Hematopoietic multipotent progenitor cell treated with erythropoietin and hydrocortisone succinate and interleukin-3 and kit ligand, for 6 days (in vitro differentiated cells): ENCODE data around the gene DOK6.
"Not testable (repeated sequence)": the region's sequence is repeated elsewhere in the genome, so short reads cannot be mapped to it uniquely, and the experiment has no call there.

Experiments used
- DNase-seq: peaks from one replicate; pipeline ENCODE4 v3.0.0-alpha.2; 2015

Gene DOK6

DNA sequence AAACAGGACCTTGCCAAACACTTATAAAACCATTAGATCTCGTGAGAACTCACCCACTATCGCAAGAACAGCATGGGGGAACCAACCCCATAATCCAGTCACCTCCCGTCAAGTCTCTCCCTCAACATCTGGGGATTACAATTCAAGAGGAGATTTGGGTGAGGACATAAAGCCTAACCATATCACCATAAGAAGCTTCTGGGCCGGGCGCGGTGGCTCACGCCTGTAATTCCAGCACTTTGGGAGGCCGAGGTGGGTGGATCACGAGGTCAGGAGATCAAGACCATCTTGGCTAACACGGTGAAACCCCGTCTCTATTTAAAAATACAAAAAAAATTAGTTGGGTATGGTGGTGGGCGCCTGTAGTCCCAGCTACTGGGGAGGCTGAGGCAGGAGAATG, 434.3 kb downstream of the DOK6 start:
- not testable (repeated sequence) for DNase-seq

DNA sequence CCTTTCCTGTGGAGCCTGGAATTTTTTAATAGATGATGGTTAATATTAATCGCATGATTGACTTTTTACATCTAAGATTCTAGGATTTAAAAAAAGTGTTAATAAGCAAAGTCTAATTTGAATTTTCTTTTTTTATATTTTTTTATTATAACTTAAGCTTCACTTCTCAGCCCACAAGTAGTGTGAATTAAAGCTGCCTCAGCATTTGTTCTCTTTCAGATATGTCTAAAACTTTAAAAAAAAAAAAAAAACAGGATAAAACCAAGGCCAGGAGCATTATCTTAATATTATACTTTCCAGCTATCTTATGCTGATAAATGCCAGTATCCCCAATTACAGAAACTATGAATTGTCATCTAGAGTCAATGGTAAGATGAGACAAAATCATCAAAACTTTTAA, 437.3 kb downstream of the DOK6 start:
- no peak for DNase-seq

DNA sequence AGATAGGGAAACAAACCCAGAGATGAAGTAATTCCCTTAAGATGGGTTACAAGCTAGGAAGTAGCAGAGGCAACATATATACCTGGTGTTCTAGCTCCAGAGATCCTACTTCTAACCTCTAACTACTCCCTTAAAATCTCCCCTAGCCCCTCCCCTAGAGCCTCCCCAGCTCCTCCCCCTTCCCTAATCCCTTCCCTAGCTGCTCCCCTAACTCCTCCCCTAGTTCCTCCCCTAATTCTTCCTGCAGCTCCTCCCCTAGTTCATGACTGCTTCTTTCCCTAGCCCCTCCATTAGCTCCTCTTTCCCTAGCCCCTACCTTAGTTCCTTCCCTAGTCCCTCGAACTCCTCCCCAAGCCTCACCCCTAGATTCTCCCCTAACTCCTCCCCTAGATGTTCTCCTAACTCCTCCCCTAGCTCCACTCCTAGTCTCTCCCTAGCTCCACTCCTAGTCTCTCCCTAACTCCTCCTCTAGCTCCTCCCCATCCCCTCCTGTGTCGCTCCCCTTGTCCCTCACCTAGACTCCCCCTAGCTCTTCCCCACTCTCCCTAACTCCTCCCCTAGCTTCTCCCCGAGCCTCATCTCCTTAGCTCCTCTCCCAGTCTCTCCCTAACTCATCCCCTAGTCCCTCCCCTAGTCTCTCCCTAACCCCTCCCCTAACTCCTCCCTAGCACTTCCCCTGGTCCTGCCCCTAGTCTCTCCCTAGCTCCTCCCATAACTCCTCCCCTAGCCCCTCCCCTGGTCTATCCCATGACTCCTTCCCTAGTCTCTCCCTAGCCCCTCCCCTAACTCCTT, 438.1 kb downstream of the DOK6 start:
- peak; percentile 41 for DNase-seq

DNA sequence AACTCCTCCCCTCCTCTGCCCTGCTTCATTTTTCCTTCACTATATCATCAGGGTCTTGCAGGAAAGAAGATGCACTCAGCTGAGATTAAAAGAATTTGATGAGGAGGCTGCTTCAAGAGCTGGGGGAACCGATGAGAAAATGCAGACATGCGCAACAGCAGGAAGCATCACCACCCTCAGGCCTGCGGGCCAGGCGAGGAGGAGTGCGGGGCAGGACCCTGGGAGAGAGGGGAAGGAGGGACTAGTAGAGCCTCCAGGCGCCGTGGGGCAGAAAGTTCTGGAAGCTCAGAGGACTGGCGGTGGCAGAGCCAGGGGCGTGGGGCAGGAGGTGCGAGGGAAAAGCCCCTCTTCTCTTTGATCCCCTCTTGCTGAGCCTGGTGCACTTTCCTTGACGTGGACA, 438.8 kb downstream of the DOK6 start:
- no peak for DNase-seq

DNA sequence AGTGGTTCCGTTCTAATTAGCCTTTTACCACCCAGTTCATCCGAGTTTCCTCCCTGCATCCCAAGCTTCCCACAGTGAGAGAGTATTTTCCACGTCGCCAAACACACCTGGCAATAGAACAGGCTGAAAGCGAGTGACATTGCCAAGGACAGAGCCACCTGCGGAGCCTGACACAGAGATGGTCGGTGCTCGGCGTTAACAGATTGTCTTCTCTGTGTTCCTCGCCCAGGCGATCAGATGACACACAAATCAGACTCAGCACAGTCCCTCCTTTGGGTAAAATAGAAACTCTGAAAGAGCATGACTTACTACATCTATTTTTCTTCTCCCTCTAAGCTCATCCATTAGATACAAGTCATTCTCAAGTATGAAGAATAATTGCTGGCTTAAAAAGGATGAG, 439.3 kb downstream of the DOK6 start:
- no peak for DNase-seq

DNA sequence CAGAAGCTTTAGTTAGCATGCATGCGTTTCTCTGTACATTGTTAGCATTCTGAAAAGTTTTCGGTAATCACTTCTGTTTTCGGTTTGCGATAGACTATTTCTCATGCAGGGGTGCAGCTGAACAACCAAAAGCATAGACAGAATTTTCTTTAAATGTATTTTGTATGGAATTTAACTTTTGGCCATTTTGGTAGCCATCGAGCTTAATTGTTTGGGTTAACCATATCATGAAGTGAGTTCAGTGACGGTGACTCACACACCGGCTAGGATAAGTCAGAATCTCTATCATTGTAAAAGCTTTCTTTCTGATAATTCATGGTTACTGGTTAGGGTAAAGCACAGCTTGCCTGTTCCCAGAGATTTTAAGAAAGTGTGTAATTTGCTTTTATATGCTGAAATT, 439.8 kb downstream of the DOK6 start:
- no peak for DNase-seq

DNA sequence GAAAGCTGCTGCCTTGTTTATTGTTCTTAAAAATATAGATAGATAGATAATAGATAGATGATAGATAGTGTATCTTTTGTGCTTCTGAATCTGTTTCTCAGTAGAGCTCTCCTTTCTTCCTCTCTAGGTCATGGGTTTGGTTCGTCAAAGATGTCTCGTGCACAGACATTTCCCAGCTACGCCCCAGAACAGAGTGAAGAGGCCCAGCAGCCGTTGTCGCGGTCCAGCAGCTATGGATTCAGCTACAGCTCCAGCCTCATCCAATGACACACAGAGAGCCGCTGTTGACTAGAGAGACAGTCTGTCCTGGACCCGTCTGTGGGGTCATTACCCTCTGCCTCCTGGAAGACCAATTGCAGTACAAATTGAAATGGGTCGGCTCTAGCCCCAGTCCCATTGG, 440.4 kb downstream of the DOK6 start:
- no peak for DNase-seq

DNA sequence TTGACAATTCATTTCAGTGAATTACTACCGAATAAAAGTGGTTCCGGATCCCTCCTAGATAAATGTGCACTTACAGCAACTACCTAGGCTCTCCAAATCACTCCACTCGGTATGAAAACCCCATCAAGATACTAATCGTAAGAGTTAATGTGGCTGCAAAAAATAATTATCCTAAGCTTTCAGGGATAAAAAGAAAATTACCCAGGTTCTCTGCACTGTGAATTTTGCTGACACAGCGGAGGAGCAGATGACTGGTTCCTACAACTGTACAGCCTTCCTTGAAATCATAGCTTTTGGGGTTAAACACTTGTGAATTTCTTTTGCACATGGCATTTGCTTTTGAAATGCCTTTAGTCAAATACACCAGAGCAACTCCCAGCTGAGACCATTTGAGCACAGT, 442.3 kb downstream of the DOK6 start:
- DNase-seq = no peak

DNA sequence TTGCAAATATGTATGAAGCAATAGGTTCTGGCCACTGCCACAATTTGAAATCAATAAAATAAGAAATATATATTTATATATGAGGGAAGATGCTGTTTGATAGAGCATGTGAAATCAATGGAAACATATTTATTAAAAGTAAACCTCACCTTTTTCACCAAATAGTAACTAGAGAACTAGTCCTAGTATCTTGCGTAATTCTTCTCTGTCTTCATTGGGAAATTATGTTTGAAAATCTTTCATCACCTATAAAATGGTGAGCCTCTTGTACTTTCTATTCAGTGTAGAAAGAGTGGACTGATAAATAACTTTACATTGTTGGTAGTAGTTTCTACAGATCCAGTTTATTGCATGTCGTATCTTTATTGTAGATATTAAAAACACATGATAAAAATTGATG, 444.0 kb downstream of the DOK6 start:
- no peak for DNase-seq

DNA sequence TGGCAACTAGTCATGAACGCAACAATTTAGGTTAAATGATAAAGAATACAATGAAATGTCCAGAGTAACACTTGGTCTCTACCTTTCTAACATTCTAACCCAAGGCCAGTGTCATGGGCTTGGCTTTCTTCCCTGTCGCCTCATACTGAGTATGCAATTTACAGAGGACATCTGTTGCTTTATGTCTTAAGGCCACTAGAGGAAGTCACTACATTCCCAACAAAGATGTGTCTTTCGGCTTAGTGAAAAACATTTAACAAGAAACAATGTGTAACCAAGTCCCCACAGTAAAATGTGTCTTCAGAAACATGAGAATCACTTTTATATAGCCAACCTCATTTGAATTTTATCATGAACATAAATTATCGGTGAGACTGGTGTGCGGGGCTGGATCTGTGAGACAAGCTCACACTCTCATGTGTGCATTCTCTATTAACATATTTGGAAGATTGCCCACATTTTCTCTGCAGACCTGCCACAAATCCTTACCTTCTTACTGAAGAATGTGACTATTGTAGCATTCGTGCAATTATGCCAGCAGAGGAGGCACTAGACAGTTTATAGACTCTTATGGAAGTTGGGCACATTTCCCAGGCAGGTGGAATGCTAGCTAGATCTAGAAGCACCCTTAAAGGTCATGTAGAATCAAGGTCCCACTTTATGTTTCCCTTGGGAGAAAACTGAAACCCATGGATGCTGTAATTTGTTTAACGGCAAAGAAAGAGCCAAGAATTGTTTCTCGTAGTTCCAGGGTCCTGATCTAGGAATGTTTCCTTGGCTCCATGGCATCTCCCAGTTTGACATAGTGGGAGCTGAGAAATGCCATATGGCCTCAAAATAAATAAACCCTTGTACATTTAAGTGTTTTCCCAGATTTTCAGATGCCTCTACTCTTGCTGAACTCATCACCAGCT, 445.2 kb downstream of the DOK6 start:
- no peak for DNase-seq

DNA sequence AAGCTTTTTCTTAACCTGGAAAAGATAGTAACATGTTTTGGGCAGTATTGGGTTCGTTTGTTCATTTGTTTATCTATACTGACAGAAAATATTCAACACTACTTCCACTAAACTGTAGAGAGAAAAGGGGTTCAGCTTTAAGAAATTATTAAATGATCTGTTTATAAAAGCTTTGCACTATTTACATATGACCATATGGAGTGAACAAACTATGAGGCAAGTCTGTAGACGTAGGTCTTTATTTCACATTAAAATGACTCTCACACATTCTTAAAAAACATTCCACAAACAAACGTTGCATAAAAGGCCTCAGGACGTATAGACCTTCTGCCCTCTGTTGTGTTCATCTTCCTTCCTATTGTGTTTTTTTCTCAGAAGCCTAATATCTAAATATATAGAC, 452.4 kb downstream of the DOK6 start:
- DNase-seq = no peak

DNA sequence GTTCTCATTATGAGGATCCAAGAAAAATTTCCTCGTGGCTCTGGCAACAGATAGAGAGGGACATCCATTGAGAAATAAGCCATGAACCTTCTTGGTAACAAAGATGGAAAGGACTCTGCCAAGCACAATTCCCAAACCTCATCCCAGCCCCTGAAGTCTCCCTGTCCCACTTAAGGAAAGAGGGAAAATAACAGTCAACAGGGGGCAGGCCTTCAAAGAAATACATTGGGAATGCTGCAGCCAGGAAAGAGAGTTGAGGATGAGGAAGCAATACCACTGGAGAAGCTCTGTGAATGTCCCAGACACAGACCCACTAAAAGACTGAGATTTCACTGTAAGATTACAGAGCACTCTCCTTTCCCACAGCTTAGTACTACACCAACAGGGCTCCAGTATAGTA, 453.8 kb downstream of the DOK6 start:
- DNase-seq = no peak

DNA sequence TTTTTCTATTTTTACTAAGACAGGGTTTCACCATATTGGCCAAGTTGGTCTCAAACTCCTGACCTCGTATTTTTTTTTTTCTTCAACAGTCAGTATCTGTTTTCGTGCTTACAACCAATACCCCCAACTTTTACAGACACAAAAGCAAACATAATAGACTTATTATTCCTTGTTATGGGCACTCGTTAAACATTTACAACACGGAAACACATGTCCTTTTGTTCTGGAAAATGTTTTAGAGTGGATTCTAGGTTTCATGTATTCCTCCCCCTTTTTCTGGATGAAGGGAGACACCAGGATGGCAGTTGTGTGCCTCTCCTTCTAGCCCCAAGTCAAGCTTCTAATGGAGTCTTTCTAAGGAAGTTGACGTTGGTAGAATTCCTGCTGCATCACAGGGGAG, 458.2 kb downstream of the DOK6 start:
- no peak for DNase-seq

DNA sequence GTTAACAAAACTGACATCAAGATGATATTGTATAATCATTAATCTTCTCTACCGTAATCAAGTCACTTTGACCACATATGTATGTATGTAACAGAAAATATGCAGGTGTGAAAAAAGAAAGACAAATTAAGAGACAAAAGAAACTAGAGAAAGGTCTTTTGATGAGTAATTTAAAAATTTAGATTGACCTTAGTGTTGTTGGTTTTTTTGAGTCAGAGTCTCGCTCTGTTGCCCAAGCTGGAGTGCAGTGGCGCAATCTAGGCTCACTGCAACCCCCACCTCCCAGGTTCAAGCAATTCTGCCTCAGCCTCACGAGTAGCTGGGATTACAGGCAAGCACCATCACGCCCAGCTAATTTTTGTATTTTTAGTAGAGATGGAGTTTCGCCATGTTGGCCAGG, 464.1 kb downstream of the DOK6 start:
- DNase-seq = not testable (repeated sequence)

DNA sequence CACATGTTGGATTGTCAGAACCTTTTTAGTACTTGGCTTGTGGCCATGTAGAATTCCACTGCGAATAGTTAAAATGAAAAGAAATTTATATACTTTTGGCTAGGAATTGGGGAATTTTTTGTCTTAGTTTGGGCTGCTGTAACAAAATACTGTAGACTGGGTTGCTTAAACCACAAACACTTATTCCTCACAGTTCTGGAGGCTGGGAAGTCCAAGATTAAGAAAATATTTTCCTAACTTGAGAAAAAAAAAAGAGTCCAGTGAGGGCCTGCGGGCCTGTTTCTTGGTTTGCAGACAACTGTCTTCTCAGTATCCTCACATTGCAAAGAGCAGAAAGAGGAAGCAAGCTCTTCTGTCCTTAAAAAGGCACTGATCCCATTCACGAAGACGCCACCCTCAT, 465.1 kb downstream of the DOK6 start:
- no peak for DNase-seq

DNA sequence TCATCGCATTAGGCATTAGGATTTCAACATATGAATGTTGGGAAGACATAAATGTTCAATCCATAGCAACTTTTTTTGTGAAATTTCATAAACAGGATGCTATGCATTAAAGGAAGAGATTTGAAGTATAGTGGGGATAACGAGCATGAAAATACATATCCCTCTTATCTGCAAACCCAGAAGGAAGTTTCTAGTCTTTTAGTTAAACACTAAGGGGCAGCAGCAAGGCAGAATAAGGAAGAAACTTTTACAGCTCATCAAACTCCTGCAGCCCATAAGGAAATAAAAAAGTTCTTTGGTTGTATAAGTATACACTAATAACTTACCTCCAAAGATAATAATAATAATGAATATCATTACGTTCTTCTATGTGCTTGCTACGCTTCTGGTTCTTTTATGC, 465.5 kb downstream of the DOK6 start:
- DNase-seq = peak; percentile 9

DNA sequence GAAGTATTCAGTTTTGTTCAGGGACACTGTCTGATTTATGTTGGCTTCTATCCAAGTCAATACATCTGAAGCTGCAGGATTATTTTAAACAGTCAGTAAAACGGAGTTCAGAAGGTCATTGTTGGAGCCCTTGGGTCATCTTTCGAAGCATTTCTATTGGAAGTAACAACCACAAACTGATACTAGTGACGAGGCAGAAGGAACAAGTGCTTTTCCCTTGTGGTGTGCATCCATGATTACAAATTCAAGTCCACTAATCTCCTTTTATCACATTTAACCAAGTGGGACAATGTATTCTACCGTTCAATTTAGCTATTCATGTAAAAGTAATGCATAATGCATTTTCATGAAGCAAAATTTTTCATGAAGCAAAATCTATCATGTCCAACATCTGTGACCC, 470.0 kb downstream of the DOK6 start:
- DNase-seq = no peak

DNA sequence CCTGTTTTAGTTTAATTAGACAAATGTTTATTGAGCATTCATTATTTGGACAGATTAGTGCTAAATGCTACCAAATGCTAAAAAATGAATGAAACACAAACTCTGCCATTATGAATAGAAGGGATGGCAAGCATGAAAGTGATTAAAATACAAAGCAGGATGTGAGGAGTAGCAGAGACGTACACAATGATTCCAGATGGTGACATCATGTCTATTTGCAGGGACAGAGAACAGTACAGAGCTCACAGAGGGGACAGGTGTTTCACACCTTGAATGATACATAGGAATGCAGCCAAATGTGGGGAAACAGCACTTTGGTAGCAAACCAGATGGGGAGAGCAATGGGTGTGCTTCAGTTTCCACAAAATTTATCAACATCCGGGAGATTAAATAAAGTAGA, 470.7 kb downstream of the DOK6 start:
- no peak for DNase-seq

DNA sequence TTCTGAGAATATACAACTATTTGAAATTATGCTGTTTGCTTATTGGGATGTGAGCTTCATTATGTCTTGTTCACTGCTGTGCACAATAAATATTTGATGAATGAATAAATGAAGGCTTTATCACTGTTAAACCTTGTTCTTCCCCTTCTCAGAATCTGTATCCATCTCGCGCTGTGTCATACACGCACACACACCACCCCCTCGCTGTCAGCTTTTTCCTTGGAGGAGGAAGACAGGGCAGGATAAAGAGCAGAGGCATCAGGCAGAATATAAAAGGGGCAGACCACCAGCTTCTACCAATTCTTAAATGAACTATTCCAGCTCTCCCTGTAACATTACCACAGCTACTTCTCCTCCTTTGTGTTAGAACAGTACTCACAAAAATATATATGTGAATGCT, 472.0 kb downstream of the DOK6 start:
- no peak for DNase-seq

DNA sequence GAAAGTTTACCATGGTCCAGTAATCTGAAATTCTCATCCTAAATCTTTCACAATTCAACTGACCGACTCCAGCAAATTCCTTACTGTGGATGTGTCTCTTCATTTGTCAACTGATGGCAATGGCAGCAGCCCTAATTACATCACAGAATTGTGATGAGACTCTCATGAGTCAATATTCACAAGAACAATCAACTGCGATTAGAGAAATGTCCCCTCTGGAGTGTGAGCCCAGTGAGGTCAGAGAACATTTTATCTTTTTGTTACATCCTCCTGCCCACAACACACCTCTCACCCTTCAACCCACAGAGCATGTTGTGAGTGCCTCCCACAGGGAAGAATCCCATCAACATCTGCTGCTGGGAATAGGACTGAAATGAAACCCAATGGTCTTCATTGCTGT, 473.4 kb downstream of the DOK6 start:
- DNase-seq = no peak

DNA sequence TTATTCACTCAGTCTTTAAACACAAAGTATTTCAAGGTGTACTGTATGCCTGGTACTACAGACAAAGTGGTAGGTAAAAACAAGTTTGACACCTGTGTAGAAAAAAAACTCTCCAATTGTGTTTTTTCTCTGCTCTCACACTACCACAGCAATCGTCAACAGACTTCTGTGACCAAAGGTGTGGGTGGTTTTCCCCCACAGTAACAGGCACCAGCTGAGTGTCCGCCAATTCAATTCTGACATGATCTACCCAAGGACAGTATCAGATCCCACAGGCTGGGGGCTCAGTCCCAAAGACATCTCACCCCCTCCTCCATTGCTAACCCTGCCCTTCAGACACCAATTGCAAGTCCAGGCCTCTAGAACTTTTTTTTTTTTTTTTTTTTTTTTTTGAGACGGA, 475.8 kb downstream of the DOK6 start:
- no peak for DNase-seq

DNA sequence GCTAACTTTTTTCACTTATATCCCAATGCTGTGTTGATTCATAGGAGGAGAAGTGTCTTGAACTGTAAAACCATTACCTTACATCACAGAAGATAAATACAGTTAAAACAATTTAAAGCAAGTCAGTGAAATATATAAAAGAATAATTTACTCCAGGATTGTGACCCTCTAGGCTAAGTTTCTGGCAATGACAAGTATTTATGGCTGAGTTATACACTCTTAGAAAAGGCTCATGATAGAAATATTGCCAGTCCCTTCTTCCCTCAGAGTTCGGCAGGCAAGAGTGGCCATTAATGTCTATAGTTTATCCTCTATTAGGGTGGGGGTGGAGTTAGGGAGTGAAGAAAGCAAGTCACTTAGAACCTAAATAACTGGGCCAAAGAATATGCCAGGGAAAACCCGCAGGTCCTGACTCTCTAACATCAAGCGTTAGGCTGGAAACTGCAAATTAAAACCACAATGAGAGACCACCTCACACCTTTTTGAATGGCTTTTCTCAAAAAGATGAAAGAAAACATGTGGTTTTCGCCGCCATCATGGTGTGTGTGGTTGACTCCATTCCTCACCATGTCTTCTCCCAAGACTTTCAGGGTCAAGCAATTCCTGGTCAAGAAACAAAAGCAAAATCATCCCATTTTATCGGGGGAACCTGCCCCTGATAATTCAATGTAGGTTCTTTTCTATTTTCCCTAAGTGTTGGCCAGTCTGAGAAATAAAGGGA, 477.7 kb downstream of the DOK6 start:
- DNase-seq = no peak

DNA sequence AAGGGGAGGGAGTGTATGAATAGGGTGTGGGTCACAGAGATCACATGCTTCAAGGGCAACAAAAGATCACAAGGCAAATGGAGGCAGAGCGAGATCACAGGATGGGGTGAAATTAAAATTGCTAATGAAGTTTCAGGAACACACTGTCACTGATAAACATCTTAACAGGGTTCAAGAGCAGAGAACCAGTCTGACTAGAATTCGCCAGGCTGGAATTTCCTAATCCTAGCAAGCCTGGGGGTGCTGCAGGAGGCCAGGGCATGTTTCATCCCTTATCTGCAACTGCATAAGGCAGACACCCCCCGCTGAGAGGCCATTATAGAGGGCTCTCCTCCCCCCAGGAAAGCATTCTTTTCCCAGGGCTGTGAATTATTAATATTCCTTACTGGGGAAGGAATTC, 478.4 kb downstream of the DOK6 start:
- DNase-seq = not testable (repeated sequence)

DNA sequence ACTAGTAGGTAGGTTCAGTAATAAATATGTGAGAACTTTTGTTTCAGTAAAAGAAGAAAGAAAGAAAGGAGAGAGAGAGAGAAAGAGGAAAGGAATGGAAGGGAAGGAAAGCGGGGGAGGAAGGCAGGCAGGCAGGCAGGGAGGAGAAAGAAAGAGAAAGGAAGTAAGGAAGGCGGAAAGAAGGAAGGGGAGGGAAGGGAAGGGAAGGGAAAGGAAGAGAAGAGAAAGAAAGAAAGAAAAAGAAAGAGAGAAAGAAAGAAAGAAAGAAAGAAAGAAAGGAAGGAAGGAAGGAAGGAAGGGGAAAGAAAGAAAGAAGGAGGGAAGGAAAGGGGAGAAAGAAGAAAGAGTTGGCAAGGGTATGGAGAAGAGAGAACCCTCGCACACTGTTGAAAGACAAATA, 479.4 kb downstream of the DOK6 start:
- no peak for DNase-seq
